ENCODE data around the gene KSR2.

- TF ChIP-seq POLR2AphosphoS5 (IDR thresholded peaks at IDR 0.05; ENCODE audit: insufficient read depth in 1 of 2, low read depth in 1 of 2) (no peak), CTCF (IDR thresholded peaks at IDR 0.05) (no peak), POLR2A (IDR thresholded peaks at IDR 0.05) (no peak)
Measured at GRCh38 chr12:117912756-117913155, 56.0 kb downstream of the KSR2 start.
